ENCODE results near the gene PLA2G5.

DNA sequence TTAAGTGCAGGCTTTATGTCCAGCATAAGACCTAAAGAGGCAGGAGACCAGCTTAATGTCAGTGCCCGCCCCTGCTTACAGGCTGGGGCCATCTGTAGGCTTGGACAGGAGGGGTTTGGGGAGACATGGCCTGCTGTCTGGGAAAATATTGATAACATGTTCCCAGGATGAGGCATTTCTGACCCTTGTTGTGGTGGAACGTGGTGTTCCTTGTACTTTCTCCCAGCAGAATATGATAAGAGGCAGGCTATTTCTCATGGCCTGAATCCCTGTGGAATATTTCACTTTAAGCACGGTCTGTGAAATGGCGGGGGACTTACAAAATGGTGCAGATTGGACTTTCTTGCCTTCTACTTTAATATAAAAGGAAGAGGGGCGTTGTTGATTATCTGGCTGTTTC lies 41.9 kb upstream of the PLA2G5 start:
- TF ChIP-seq, protein P1, sequence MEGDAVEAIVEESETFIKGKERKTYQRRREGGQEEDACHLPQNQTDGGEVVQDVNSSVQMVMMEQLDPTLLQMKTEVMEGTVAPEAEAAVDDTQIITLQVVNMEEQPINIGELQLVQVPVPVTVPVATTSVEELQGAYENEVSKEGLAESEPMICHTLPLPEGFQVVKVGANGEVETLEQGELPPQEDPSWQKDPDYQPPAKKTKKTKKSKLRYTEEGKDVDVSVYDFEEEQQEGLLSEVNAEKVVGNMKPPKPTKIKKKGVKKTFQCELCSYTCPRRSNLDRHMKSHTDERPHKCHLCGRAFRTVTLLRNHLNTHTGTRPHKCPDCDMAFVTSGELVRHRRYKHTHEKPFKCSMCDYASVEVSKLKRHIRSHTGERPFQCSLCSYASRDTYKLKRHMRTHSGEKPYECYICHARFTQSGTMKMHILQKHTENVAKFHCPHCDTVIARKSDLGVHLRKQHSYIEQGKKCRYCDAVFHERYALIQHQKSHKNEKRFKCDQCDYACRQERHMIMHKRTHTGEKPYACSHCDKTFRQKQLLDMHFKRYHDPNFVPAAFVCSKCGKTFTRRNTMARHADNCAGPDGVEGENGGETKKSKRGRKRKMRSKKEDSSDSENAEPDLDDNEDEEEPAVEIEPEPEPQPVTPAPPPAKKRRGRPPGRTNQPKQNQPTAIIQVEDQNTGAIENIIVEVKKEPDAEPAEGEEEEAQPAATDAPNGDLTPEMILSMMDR (IDR thresholded peaks at IDR 0.05; ENCODE audit: insufficient read depth, low read depth, low read length) = no peak
- no peak for TF ChIP-seq EZH2 (IDR thresholded peaks at IDR 0.05; ENCODE audit: insufficient read depth, low read length)

All from astrocyte (in vitro differentiated cells and primary cell).